Right hindlimb (tissue), 1 donor: ENCODE measurements around the gene ZNG1A.
"Not testable (repeated sequence)": the region's sequence is repeated elsewhere in the genome, so short reads cannot be mapped to it uniquely, and the experiment has no call there.

Experiments used
- DNase-seq: peaks from one replicate; pipeline ENCODE4 v3.0.0-alpha.2; 2018

Gene ZNG1A

GRCh38 chr9:93909-94308, 84.9 kb downstream of the ZNG1A start:
- not testable (repeated sequence) for DNase-seq

DNA sequence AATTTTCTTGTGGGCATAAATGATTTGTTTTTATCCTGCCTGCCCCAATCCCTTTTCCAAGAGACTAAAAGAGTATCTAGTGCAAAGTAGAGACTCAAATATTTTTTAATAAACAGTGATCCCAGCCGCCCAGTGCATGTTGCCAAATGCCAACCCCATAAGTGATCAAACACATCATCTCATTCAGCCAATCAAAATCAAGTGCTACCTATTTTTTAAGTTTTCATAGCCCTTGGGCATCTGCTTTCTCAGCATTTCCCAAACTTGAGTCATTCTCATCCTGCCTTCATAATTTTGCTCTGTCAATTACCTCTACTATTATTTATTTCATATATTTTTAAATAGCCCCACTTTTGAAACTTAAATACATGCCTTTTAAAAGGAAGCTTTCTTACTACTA, 88.0 kb downstream of the ZNG1A start:
- not testable (repeated sequence) for DNase-seq

- DNase-seq = not testable (repeated sequence)
Observed at GRCh38 chr9:88396-89037, 90.3 kb downstream of the ZNG1A start.

DNA sequence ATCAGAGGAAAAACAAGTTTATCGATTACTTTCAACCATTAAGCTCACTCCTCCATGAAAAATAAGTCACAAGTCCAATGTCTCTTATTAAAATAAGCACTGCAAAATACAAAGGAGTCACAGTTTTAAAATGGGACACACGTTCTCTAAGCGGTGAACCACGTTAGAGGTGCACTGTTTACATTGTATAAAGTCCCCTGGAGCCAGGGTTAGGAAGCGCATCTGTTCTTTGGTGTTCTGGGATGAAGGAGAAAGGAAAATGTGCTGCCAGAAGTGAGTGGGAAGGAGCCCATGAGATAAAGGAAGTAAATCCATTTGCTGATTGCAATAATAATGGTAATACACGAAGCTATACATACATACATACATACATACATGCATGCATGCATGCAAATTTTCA, 91.0 kb downstream of the ZNG1A start:
- DNase-seq = not testable (repeated sequence)

- DNase-seq = not testable (repeated sequence)
Observed at GRCh38 chr9:87105-87504, 91.8 kb downstream of the ZNG1A start.

DNA sequence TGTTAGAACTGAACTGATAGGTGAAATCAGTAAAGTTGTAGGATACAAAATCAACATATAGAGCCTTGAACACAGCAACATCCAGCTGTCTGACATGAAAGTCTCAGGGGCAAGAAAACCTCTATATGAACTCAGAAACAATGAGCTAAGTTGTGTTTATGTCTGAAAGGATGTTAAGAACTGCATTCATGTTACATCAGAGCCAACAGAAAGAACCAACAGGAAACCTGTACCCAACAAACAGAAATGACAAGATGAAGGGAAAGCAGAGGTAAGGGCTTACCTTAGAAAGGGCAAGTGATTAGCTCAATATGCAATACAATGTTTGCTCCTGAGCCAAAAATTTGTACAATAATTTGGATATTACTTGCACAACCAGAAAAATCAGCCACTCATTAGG, 92.2 kb downstream of the ZNG1A start:
- not testable (repeated sequence) for DNase-seq

DNA sequence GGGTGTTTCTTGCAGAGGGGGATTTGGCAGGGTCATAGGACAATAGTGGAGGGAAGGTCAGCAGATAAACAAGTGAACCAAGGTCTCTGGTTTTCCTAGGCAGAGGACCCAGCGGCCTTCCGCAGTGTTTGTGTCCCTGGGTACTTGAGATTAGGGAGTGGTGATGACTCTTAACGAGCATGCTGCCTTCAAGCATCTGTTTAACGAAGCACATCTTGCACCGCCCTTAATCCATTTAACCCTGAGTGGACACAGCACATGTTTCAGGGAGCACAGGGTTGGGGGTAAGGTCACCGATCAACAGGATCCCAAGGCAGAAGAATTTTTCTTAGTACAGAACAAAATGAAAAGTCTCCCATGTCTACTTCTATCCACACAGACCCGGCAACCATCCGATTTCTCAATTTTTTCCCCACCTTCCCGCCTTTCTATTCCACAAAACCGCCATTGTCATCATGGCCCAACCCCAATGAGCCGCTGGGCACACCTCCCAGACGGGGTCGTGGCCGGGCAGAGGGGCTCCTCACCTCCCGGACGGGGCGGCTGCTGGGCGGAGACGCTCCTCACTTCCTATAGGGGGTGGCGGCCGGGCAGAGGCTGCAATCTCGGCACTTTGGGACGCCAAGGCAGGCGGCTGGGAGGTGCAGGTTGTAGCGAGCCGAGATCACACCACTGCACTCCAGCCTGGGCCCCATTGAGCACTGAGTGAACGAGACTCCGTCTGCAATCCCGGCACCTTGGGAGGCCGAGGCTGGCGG, 95.7 kb downstream of the ZNG1A start:
- DNase-seq = not testable (repeated sequence)

GRCh38 chr9:78333-78732, 100.5 kb downstream of the ZNG1A start:
- DNase-seq = not testable (repeated sequence)

DNA sequence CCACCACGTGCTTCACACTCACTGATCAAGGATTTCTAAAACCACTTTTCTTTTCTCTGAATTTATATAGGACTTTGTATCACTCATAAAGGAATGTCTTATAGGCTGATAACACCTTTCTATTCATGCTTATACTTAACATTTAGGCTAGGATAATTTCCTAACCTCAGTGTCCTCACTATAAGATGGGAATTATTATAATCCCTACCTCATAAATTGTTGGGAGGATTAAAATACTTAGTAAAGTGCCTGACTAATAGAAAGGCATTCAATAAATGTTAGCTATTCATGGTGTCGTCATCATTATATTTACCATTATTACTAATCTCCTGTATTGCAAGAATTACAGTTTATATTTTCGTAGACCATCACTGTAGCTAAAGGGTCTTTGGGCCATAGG, 102.5 kb downstream of the ZNG1A start:
- DNase-seq = not testable (repeated sequence)

DNA sequence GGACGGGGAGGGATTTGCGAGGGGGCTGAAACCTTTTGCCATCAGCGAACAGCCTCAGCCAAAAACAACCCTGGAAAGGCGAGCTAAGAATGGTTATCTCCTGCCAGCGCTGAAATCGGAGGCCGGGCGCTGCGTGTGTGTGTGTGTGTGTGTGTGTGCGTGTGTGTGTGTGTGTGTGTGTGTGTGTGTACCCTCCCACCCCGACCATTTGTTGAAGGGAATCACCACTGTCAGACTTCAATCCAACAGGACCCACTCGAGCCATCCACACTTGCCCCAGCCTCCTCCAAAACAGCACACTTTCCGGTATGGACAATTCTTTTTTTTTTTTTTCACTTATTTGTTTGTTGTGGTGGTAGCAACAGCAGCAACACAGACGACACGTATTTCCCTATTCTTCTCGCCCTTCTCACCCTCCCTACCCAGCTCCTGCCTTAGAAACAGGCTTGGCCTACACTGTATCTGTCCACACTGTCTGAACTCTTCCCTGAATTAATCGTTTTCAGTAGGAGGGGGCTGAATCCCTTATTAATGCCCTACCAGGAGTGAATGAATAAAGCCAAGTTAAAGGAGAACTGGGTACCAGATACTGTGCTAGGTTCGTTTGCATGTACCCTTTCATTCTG, 104.8 kb downstream of the ZNG1A start:
- DNase-seq = not testable (repeated sequence)

DNA sequence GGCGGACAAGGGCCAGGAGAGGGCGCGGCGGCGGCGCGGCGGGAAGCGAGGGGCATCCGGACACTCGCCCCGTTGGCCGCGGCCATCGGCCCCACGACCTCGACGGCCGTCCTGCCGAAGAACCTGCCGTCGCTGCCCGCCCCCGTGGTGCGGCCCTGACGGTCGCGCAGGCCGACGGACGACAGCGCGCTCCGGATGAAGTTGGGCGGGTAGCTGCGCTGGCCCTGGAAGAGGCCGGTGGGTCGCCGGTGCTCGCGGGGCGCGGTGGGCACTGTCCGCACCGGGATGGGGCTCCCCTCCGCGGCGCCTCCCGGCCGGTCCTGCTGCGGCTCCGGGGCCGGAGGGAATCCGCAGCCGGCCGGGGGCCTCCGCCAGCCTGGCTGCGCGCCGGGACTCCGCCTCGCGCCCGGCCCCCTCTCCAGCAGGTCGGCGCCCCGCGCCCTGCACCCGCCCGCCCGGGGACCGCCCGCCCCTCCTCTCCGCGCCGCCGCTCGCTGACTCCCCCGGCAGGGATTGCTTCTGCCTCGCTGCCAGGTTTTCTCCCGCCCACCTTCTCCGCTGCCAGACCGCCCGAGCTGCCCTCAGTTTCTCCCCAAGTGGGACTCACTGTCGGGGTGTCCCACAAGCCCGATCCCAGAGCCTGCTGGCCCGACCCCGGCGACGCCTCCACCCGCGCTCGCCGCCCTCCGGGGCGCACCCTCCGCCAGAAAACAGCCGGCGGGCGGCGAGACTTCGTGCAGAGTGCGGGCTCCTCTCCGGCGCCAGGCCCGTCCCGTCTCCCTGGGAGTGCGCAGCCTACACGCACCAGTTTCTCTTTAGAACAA, 105.6 kb downstream of the ZNG1A start:
- peak; percentile 54 for DNase-seq
